ENCODE data around the gene MUTYH. TPM values are rescaled to one million over a fixed set of nuclear protein-coding genes. Genes with fewer than 3 reads are reported as not detected.

Gene MUTYH
- total and polyA plus RNA-seq, 2 experiments from 2014 or later: 27.1 to 35.6 TPM

GRCh38 chr1:45304311-45305081, 35.7 kb downstream of the MUTYH start:
- no peaks in the 10 kb centered on the region for H3K36me3 ChIP-seq
- TF ChIP-seq CTCF (IDR thresholded peaks at IDR 0.05; ENCODE audit: low read depth, low read length): no peak
- peak; percentile 18 to 28 for DNase-seq (ENCODE audit: low read depth in 1 of 2, low spot score in 1 of 2)
- peak overlapping the region; percentile 76 for H3K27ac ChIP-seq
- no peaks in the 10 kb centered on the region for H3K27me3 ChIP-seq
- H3K4me1 ChIP-seq (ENCODE audit: low read depth): peaks cover 8% of the 10 kb centered on the region
- no peaks in the 10 kb centered on the region for H3K9me3 ChIP-seq (ENCODE audit: low read depth)
- peak overlapping the region; percentile 62 for H3K4me3 ChIP-seq

GRCh38 chr1:45303520-45304310, 36.5 kb downstream of the MUTYH start:
- H3K27me3 ChIP-seq: no peaks in the 10 kb centered on the region
- H3K4me3 ChIP-seq: peak overlapping the region; percentile 62
- H3K9me3 ChIP-seq (ENCODE audit: low read depth): no peaks in the 10 kb centered on the region
- peak; percentile 98 to 99 for DNase-seq (ENCODE audit: low read depth in 1 of 2, low spot score in 1 of 2)
- H3K27ac ChIP-seq: peak overlapping the region; percentile 76
- peaks cover 8% of the 10 kb centered on the region for H3K4me1 ChIP-seq (ENCODE audit: low read depth)
- no peaks in the 10 kb centered on the region for H3K36me3 ChIP-seq
- peak; percentile 67 for TF ChIP-seq CTCF (IDR thresholded peaks at IDR 0.05; ENCODE audit: low read depth, low read length)

GRCh38 chr1:45302505-45303150, 37.6 kb downstream of the MUTYH start:
- Histone ChIP-seq H3K27ac (no peak overlapping the region), H3K36me3 (no peaks in the 10 kb centered on the region), H3K4me1 (ENCODE audit: low read depth) (peaks cover 8% of the 10 kb centered on the region), H3K4me3 (peak overlapping the region; percentile 62), H3K27me3 (no peaks in the 10 kb centered on the region), H3K9me3 (ENCODE audit: low read depth) (no peaks in the 10 kb centered on the region)
- no peak for DNase-seq (ENCODE audit: low read depth in 1 of 2, low spot score in 1 of 2)
- no peak for TF ChIP-seq CTCF (IDR thresholded peaks at IDR 0.05; ENCODE audit: low read depth, low read length)

- no peaks in the 10 kb centered on the region for H3K36me3 ChIP-seq
- H3K9me3 ChIP-seq (ENCODE audit: low read depth): no peaks in the 10 kb centered on the region
- no peak overlapping the region for H3K4me3 ChIP-seq
- H3K27me3 ChIP-seq: no peaks in the 10 kb centered on the region
- TF ChIP-seq CTCF (IDR thresholded peaks at IDR 0.05; ENCODE audit: low read depth, low read length): no peak
- peaks cover 8% of the 10 kb centered on the region for H3K4me1 ChIP-seq (ENCODE audit: low read depth)
- H3K27ac ChIP-seq: no peak overlapping the region
- no peak for DNase-seq (ENCODE audit: low read depth in 1 of 2, low spot score in 1 of 2)
Observed at GRCh38 chr1:45300669-45300997, 39.6 kb downstream of the MUTYH start.

- no peaks in the 10 kb centered on the region for H3K9me3 ChIP-seq (ENCODE audit: low read depth)
Observed at GRCh38 chr1:45299981-45300668, 40.1 kb downstream of the MUTYH start.

More at GRCh38 chr1:45299981-45300668, 40.1 kb downstream of the MUTYH start:
- peak; percentile 78 for TF ChIP-seq CTCF (IDR thresholded peaks at IDR 0.05; ENCODE audit: low read depth, low read length)
- peak; percentile 79 to 90 for DNase-seq (ENCODE audit: low read depth in 1 of 2, low spot score in 1 of 2)
- H3K4me3 ChIP-seq: no peak overlapping the region
- H3K4me1 ChIP-seq (ENCODE audit: low read depth): peaks cover 8% of the 10 kb centered on the region
- no peak overlapping the region for H3K27ac ChIP-seq
- no peaks in the 10 kb centered on the region for H3K36me3 ChIP-seq
- no peaks in the 10 kb centered on the region for H3K27me3 ChIP-seq
